GM12878 (cell line): Measurements from ENCODE around the gene PDE6D. TPM values are rescaled to one million over a fixed set of nuclear protein-coding genes. Genes with fewer than 3 reads are reported as not detected.

Experiments
- ATAC-seq: fragments of 200-7000 bp; cut with Tn5 transposase; 3 replicates; pipeline ENCODE4 v1.9.1; 2020; ENCODE audit warnings: mild to moderate bottlenecking, moderate library complexity
- BruUV-seq: library from RNA; stranded (reverse); fragments of 400-500 nt; replicated peaks from 2 replicates; lab custom pipeline; 2021; lab: Mats Ljungman, UMichigan
- CTCF ChIA-PET: fragments of 300-600 bp; sonication (Branson Sonifier 250); formaldehyde crosslinking; extraction: SDS; loops from one replicate; lab custom pipeline; 2021; ENCODE audit warnings: inconsistent platforms; lab: Yijun Ruan, JAX
- POLR2A ChIA-PET: fragments of 350-600 bp; formaldehyde crosslinking; extraction: SDS; loops from one replicate; lab custom pipeline; 2021; ENCODE audit warnings: inconsistent platforms; lab: Charles Lee
- RAD21 ChIA-PET: fragments of 300-600 bp; sonication (Branson Sonifier 250); formaldehyde crosslinking; loops from one replicate; lab custom pipeline; 2023; ENCODE audit warnings: antibody characterized with exemption; ENCODE audit not compliant: unreplicated experiment; lab: Charles Lee
- SMC1A ChIA-PET: fragments of 300-600 bp; sonication (Branson Sonifier 250); formaldehyde crosslinking; loops from one replicate; lab custom pipeline; 2023; ENCODE audit not compliant: unreplicated experiment, uncharacterized antibody; lab: Charles Lee
- DNase-seq: peaks from one replicate; pipeline ENCODE4 v3.0.0-alpha.2; 2011; ENCODE audit warnings: low read depth, low spot score
- FAIRE-seq: peaks from 3 replicates; lab custom pipeline; 2011; peaks lifted over from hg19 to GRCh38; lab: Jason Lieb, UNC
- H2AFZ ChIP-seq: 2 replicates; pipeline ENCODE4 v1.6.0; 2011; ENCODE audit warnings: low read depth, low read length, control low read depth; ENCODE audit not compliant: control insufficient read depth
- H3K27ac ChIP-seq: 2 replicates; pipeline ENCODE4 v1.5.1; 2011; ENCODE audit warnings: control low read depth; ENCODE audit not compliant: control insufficient read depth, insufficient read depth
- H3K27me3 ChIP-seq, 2 experiments: replicated peaks in 1 of 2; 2 replicates each; pipeline versions ENCODE4 v1.6.0 to v1.6.1; 2011; ENCODE audit warnings: low read length in 1 of 2; ENCODE audit not compliant: control insufficient read depth in 2 of 2, insufficient read depth in 2 of 2
- H3K36me3 ChIP-seq, 2 experiments: 2 replicates each; pipeline ENCODE4 v1.5.1; 2011; ENCODE audit warnings: low read length in 1 of 2; ENCODE audit not compliant: control insufficient read depth in 2 of 2, insufficient read depth in 2 of 2
- H3K4me1 ChIP-seq: 2 replicates; pipeline ENCODE4 v1.6.1; 2011; ENCODE audit warnings: mild to moderate bottlenecking, low read length, moderate library complexity, mixed read lengths; ENCODE audit not compliant: control insufficient read depth, insufficient read depth
- H3K4me2 ChIP-seq: 2 replicates; pipeline ENCODE4 v1.6.0; 2011; ENCODE audit warnings: control low read depth; ENCODE audit not compliant: control insufficient read depth, insufficient read depth
- H3K4me3 ChIP-seq: fragments of 200-600 bp; sonication (generic); 2 replicates; pipeline ENCODE4 v1.5.1; 2016
- H3K79me2 ChIP-seq: 2 replicates; pipeline ENCODE4 v1.6.0; 2011; ENCODE audit warnings: low read length; ENCODE audit not compliant: control insufficient read depth, insufficient read depth
- H3K9ac ChIP-seq: 2 replicates; pipeline ENCODE4 v1.8.0; 2011; ENCODE audit warnings: low read length, control low read depth, mixed read lengths; ENCODE audit not compliant: control insufficient read depth, insufficient read depth
- H3K9me3 ChIP-seq: replicated peaks from 3 replicates; pipeline ENCODE4 v1.5.1; 2011; ENCODE audit warnings: mild to moderate bottlenecking, low read length; ENCODE audit not compliant: control insufficient read depth, insufficient read depth
- H4K20me1 ChIP-seq: 2 replicates; pipeline ENCODE4 v1.6.0; 2011; ENCODE audit not compliant: control insufficient read depth, insufficient read depth
- BHLHE40 ChIP-seq, 2 experiments: fragments of 450-650 bp in 1 of 2; IDR thresholded peaks; 2 replicates each; pipeline ENCODE4 v1.6.1; 2011 to 2017; ENCODE audit warnings: low read depth in 2 of 2, borderline replicate concordance in 1 of 2, improper control_type of control experiment in 1 of 2, low read length in 1 of 2, mild to moderate bottlenecking in 1 of 2
- EP300 ChIP-seq, 2 experiments: fragments of 150-350 bp in 1 of 2; IDR thresholded peaks; 2 replicates each; pipeline ENCODE4 v1.6.1; 2011 to 2012; ENCODE audit warnings: low read depth in 2 of 2, low read length in 2 of 2, borderline replicate concordance in 1 of 2, improper control_type of control experiment in 1 of 2, inconsistent platforms in 1 of 2; ENCODE audit not compliant: control insufficient read depth in 1 of 2
- HDAC2 ChIP-seq: fragments of 200-600 bp; sonication (generic); IDR thresholded peaks from 2 replicates; pipeline ENCODE4 v1.6.1; 2017
- HDGF ChIP-seq: fragments of 450-650 bp; IDR thresholded peaks from 2 replicates; pipeline ENCODE4 v1.6.1; 2016; ENCODE audit warnings: antibody characterized with exemption
- JUNB ChIP-seq: IDR thresholded peaks from 2 replicates; pipeline ENCODE4 v1.6.1; 2016; ENCODE audit warnings: antibody characterized with exemption, mild to moderate bottlenecking
- MTA2 ChIP-seq: fragments of 450-650 bp; IDR thresholded peaks from 2 replicates; pipeline ENCODE4 v1.6.1; 2016; ENCODE audit warnings: low read depth, mild to moderate bottlenecking, moderate library complexity
- RAD21 ChIP-seq: IDR thresholded peaks from 2 replicates; pipeline ENCODE4 v1.6.1; 2011; ENCODE audit warnings: mild to moderate bottlenecking, low read depth, low read length, moderate library complexity; ENCODE audit not compliant: insufficient read depth
- ZZZ3 ChIP-seq: IDR thresholded peaks from 2 replicates; pipeline ENCODE4 v1.6.1; 2011; ENCODE audit warnings: low read depth; ENCODE audit not compliant: control insufficient read depth, insufficient read length
- WGBS: methylation state at CpG from one replicate; pipeline ENCODE4 v1.1.6; 2016; ENCODE audit warnings: low lambda C conversion rate; ENCODE audit not compliant: insufficient replicate concordance, insufficient coverage; ENCODE audit errors: missing lambda C conversion rate; 5-methylcytosine and 5-hydroxymethylcytosine counted together
- in situ Hi-C: fragments of 300-500 bp; cut with MboI; formaldehyde crosslinking; loops from 9 replicates; pipeline ENCODE4 v1.14.3; 2018; ENCODE audit warnings: mixed read lengths
- intact Hi-C: fragments of 100-400 bp; cut with micrococcal nuclease; formaldehyde crosslinking; loops from one replicate; pipeline ENCODE4 v1.14.2; 2022; ENCODE audit not compliant: unreplicated experiment
- polyA plus RNA-seq, 11 experiments: library from polyadenylated mRNA; depleted of rRNA in 4 of 11; unstranded in 6 of 11; stranded (reverse) in 5 of 11; fragments of >200 nt; fragmentation: Nextera tagmentation in 4 of 11; fragmentation: Illumina TruSeq in 1 of 11; extraction: Ambion mirVana in 4 of 11; extraction: Trizol in 1 of 11; gene quantifications; 1 replicate in 1 of 11; 2 replicates in 10 of 11; pipeline versions ENCODE4 v1.2.1 to v1.2.3, GENCODE V29; 2011 to 2016; ENCODE audit warnings: inconsistent platforms in 2 of 11, missing spikeins in 2 of 11, low read depth in 1 of 11
- total RNA-seq, 4 experiments: library from RNA; depleted of rRNA in 3 of 4; stranded (reverse); fragments of >200 nt in 3 of 4; fragmentation: Illumina TruSeq in 1 of 4; extraction: Trizol in 1 of 4; gene quantifications; 2 replicates each; pipeline versions ENCODE4 v1.2.1 to v1.2.3, GENCODE V29; 2013 to 2021
- TF ChIP-seq, protein P1 (sequence below): IDR thresholded peaks from 2 replicates; pipeline ENCODE4 v1.6.1; 2012; ENCODE audit warnings: mild to moderate bottlenecking, low read depth, low read length
- TF ChIP-seq, protein P2 (sequence below): fragments of 450-650 bp; IDR thresholded peaks from 2 replicates; pipeline ENCODE4 v1.6.1; 2017; ENCODE audit warnings: antibody characterized with exemption, mild to moderate bottlenecking, moderate library complexity

Gene PDE6D
- total and polyA plus RNA-seq, 10 of the 15 experiments (the other 5 are each of a cell fraction or from before 2014, with no cell fraction given): 8.2 to 69.4 (median 56.2) TPM

DNA sequence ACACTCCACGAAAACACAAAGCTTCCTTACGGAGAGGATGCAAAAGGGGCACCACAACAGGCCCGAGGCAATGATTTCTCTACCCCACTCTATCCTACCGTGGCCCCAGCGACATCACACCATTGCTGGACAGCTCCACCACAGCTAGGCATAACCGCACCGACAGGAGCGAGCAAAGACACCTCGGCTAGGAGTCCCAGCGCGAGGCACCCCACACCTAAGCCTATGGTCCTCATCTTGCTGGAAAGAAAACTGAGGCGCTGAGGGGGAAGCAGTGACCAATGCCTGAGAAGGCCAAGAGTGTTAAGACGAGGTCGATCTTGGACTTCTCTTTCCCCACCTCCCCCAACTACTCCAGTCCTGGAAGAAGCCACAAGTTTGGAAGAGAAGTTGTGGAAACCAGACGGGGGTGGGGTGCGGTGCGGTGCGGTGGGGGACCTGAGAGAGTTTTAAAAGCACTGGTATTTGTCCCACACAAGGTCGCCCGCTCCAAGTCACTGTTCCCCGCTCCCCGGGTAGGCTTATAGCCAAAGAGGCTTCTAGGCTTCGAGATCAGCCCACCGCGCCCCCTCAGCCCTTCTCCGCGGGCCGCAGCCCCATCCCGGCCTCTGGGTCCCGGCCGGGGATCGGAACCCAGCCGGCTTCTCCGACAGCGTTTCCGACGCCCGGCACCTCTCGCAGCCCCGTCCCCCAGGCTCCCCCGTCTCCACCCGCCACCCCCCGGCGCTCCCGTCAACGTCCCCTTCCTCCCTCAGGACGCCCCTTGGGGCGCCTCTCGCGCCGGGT is 766 bp downstream of the PDE6D start (continued):
- TF ChIP-seq, protein P1, sequence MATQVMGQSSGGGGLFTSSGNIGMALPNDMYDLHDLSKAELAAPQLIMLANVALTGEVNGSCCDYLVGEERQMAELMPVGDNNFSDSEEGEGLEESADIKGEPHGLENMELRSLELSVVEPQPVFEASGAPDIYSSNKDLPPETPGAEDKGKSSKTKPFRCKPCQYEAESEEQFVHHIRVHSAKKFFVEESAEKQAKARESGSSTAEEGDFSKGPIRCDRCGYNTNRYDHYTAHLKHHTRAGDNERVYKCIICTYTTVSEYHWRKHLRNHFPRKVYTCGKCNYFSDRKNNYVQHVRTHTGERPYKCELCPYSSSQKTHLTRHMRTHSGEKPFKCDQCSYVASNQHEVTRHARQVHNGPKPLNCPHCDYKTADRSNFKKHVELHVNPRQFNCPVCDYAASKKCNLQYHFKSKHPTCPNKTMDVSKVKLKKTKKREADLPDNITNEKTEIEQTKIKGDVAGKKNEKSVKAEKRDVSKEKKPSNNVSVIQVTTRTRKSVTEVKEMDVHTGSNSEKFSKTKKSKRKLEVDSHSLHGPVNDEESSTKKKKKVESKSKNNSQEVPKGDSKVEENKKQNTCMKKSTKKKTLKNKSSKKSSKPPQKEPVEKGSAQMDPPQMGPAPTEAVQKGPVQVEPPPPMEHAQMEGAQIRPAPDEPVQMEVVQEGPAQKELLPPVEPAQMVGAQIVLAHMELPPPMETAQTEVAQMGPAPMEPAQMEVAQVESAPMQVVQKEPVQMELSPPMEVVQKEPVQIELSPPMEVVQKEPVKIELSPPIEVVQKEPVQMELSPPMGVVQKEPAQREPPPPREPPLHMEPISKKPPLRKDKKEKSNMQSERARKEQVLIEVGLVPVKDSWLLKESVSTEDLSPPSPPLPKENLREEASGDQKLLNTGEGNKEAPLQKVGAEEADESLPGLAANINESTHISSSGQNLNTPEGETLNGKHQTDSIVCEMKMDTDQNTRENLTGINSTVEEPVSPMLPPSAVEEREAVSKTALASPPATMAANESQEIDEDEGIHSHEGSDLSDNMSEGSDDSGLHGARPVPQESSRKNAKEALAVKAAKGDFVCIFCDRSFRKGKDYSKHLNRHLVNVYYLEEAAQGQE: peak; percentile 82

DNA sequence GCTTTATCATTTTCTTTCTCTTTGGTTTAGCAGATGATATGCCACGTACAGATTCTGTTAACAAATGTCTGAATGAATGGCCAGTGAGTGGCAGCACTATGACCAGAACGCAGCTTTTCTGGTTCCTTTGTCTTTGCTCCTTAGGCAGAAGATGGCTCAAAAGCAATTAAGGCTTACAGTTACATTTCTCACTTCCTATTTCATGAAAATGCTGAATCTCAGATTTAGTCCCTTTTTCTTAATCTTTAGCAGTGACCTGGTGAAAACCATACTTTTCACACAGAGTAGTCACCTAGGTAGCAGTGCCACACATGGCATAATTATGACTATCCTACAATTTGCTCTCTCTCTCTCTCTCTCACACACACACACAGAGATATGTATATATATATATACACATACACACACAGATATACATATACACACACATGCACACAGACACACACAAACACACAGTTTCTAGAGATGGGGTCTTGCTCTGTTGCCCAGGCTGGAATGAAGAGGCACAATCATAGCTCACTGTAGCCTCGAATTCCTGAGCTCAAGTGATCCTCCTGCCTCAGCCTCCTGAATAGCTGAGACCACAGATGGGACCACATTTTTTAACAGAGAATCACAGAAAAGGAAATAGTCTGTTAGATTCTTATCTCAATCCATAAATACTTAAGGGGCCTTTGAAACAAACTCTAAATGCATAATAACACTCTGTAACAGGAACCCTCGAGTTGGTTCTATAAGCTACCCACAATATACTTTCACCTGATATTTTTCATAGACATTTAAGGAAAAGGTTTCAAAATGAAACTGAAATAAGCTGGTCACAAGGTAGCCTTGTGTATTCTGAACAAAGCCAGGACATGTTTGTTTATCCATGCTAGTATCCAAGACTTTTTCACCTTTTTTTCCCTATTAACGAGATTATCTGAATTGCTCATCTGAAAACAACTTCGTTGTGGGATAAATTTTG is 11.6 kb downstream of the PDE6D start:
- ATAC-seq: peak; percentile 81
- SMC1A ChIA-PET: interaction anchor here (0.9 to 3.3 kb wide), 9 partner anchors 11 to 158 kb away, joined by 3 to 19 read pairs (median 3); partner anchors contain the start of gene COPS7B
- in situ Hi-C loops (no loop called here), intact Hi-C loops (loop anchor here (1.0 kb wide), 1 partner anchor 12 kb away; the partner anchor contains the start of gene PDE6D)
- POLR2A ChIA-PET: interaction anchor here (0.7 to 1.6 kb wide), 6 partner anchors 10 to 60 kb away, joined by 3 to 7 read pairs (median 5); partner anchors contain the start of genes COPS7B and PDE6D
- no TSS peak for BruUV-seq
- no peaks in the 10 kb centered on the region for H3K36me3 ChIP-seq
- H3K27ac ChIP-seq: peak overlapping the region; percentile 76
- H3K9me3 ChIP-seq: no peaks in the 10 kb centered on the region
- CTCF ChIA-PET: interaction anchor here (0.5 to 2.3 kb wide), 7 partner anchors 10 to 158 kb away, joined by 3 to 25 read pairs (median 4); partner anchors contain the start of gene COPS7B
- H3K9ac ChIP-seq: no peak overlapping the region; the same call in 1 of the 2 replicates
- no peaks in the 10 kb centered on the region for H4K20me1 ChIP-seq
- H3K79me2 ChIP-seq: no peaks in the 10 kb centered on the region
- WGBS: 54% methylated on average over 6 of the region's 6 CpGs
- no peaks in the 10 kb centered on the region for H3K27me3 ChIP-seq
- H3K4me1 ChIP-seq: peaks cover 32% of the 10 kb centered on the region
- DNase-seq: peak; percentile 51
- H3K4me3 ChIP-seq: peak overlapping the region; percentile 16; the same call in 1 of the 2 replicates
- peak overlapping the region; percentile 73 for H3K4me2 ChIP-seq
- RAD21 ChIA-PET: interaction anchor here (0.9 to 2.1 kb wide), 9 partner anchors 10 to 97 kb away, joined by 3 to 11 read pairs (median 4); partner anchors contain the start of genes COPS7B and PDE6D
- H2AFZ ChIP-seq: peak overlapping the region; percentile 52
- FAIRE-seq: peak; percentile 76
- TF ChIP-seq, protein P2, sequence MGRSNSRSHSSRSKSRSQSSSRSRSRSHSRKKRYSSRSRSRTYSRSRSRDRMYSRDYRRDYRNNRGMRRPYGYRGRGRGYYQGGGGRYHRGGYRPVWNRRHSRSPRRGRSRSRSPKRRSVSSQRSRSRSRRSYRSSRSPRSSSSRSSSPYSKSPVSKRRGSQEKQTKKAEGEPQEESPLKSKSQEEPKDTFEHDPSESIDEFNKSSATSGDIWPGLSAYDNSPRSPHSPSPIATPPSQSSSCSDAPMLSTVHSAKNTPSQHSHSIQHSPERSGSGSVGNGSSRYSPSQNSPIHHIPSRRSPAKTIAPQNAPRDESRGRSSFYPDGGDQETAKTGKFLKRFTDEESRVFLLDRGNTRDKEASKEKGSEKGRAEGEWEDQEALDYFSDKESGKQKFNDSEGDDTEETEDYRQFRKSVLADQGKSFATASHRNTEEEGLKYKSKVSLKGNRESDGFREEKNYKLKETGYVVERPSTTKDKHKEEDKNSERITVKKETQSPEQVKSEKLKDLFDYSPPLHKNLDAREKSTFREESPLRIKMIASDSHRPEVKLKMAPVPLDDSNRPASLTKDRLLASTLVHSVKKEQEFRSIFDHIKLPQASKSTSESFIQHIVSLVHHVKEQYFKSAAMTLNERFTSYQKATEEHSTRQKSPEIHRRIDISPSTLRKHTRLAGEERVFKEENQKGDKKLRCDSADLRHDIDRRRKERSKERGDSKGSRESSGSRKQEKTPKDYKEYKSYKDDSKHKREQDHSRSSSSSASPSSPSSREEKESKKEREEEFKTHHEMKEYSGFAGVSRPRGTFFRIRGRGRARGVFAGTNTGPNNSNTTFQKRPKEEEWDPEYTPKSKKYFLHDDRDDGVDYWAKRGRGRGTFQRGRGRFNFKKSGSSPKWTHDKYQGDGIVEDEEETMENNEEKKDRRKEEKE: no peak
- no peak for TF ChIP-seq HDAC2
- peak; percentile 29; the same call in 1 of the 2 replicates for TF ChIP-seq RAD21
- TF ChIP-seq HDGF: peak; percentile 19; the same call in 1 of the 2 replicates
- TF ChIP-seq MTA2: peak; percentile 90
- TF ChIP-seq EP300 (IDR thresholded peaks at IDR 0.05; ENCODE audit: borderline replicate concordance in 1 of 2, control insufficient read depth in 1 of 2, low read depth in 2 of 2, low read length in 2 of 2): peak in 1 of 2 experiments; percentile 38; a peak in 1 of 4 replicates
- no peak for TF ChIP-seq ZZZ3
- peak in 1 of 2 experiments; percentile 38; a peak in 1 of 4 replicates for TF ChIP-seq BHLHE40 (IDR thresholded peaks at IDR 0.05; ENCODE audit: borderline replicate concordance in 1 of 2, low read depth in 2 of 2, low read length in 1 of 2)
- peak; percentile 43; the same call in 1 of the 2 replicates for TF ChIP-seq JUNB
